ENCODE data around the gene PRPF18.

GRCh38 chr10:13612654-13613373 is 26.0 kb downstream of the PRPF18 start:
- TF ChIP-seq, protein P1, sequence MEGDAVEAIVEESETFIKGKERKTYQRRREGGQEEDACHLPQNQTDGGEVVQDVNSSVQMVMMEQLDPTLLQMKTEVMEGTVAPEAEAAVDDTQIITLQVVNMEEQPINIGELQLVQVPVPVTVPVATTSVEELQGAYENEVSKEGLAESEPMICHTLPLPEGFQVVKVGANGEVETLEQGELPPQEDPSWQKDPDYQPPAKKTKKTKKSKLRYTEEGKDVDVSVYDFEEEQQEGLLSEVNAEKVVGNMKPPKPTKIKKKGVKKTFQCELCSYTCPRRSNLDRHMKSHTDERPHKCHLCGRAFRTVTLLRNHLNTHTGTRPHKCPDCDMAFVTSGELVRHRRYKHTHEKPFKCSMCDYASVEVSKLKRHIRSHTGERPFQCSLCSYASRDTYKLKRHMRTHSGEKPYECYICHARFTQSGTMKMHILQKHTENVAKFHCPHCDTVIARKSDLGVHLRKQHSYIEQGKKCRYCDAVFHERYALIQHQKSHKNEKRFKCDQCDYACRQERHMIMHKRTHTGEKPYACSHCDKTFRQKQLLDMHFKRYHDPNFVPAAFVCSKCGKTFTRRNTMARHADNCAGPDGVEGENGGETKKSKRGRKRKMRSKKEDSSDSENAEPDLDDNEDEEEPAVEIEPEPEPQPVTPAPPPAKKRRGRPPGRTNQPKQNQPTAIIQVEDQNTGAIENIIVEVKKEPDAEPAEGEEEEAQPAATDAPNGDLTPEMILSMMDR (IDR thresholded peaks at IDR 0.05; ENCODE audit: insufficient read depth, low read depth, low read length), result no peak
- TF ChIP-seq EZH2 (IDR thresholded peaks at IDR 0.05; ENCODE audit: insufficient read depth, low read length), result no peak

Data from astrocyte (in vitro differentiated cells and primary cell).